ENCODE measurements around the gene NF2. TPM values are rescaled to one million over a fixed set of nuclear protein-coding genes. Genes with fewer than 3 reads are reported as not detected.

NF2 gene
- total RNA-seq, 1 donor from 2014 or later: 59.1 TPM

- Mint-ChIP-seq H3K9me3 (no peaks in the 10 kb centered on the region), H3K36me3 (ENCODE audit: low read depth) (peaks cover 9% of the 10 kb centered on the region), H3K4me1 (peaks cover 36% of the 10 kb centered on the region), H3K27me3 (no peaks in the 10 kb centered on the region), H3K4me3 (no peak overlapping the region), H3K27ac (no peak overlapping the region)
- intact Hi-C loops (cut with micrococcal nuclease): no loop called here
- no peak for DNase-seq
Observed at GRCh38 chr22:29630987-29631386, 27.6 kb downstream of the NF2 start.

DNA sequence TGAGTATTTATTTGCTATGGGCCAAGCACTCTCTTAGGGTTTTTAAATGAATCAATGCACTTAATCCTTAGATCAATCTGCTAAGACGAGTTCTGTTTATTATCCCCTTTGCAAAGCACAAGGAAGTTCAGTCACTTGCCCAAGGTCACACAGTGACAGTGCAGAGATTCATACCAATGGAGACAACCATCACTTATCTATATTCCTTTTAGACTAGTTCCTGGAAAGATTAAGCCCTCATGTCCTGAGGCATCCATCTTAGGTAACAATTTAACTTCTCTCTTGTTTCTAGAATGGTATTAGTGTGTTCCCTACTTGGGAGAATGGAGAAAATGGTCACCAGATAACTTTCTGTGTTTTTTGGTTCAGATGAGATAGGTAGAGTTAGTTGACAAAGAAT is 28.3 kb downstream of the NF2 start:
- Mint-ChIP-seq H3K27ac (no peak overlapping the region), H3K4me3 (no peak overlapping the region), H3K4me1 (peaks cover 35% of the 10 kb centered on the region), H3K27me3 (no peaks in the 10 kb centered on the region), H3K9me3 (no peaks in the 10 kb centered on the region), H3K36me3 (ENCODE audit: low read depth) (peaks cover 9% of the 10 kb centered on the region)
- intact Hi-C loops (cut with micrococcal nuclease): no loop called here
- DNase-seq: no peak

GRCh38 chr22:29632672-29633071 is 29.2 kb downstream of the NF2 start:
- no peak overlapping the region for H3K27ac Mint-ChIP-seq
- no peak for DNase-seq
- no peak overlapping the region for H3K4me3 Mint-ChIP-seq
- peaks cover 12% of the 10 kb centered on the region for H3K36me3 Mint-ChIP-seq (ENCODE audit: low read depth)
- no peaks in the 10 kb centered on the region for H3K27me3 Mint-ChIP-seq
- H3K9me3 Mint-ChIP-seq: no peaks in the 10 kb centered on the region
- H3K4me1 Mint-ChIP-seq: peaks cover 32% of the 10 kb centered on the region
- intact Hi-C loops (cut with micrococcal nuclease): no loop called here

- no peak overlapping the region for H3K4me3 Mint-ChIP-seq
- no peaks in the 10 kb centered on the region for H3K27me3 Mint-ChIP-seq
- intact Hi-C loops (cut with micrococcal nuclease): no loop called here
- peaks cover 16% of the 10 kb centered on the region for H3K36me3 Mint-ChIP-seq (ENCODE audit: low read depth)
- peak overlapping the region; percentile 31 for H3K27ac Mint-ChIP-seq
- H3K9me3 Mint-ChIP-seq: no peaks in the 10 kb centered on the region
- DNase-seq: no peak
- H3K4me1 Mint-ChIP-seq: peaks cover 29% of the 10 kb centered on the region
Observed at GRCh38 chr22:29633514-29634312, 30.3 kb downstream of the NF2 start.

- peaks cover 28% of the 10 kb centered on the region for H3K4me1 Mint-ChIP-seq
- peaks cover 20% of the 10 kb centered on the region for H3K36me3 Mint-ChIP-seq (ENCODE audit: low read depth)
- intact Hi-C loops (cut with micrococcal nuclease): loop anchor here (1.0 to 5.0 kb wide), 3 partner anchors 43 to 454 kb away; no protein-coding TSS in a partner anchor
- H3K4me3 Mint-ChIP-seq: no peak overlapping the region
- no peaks in the 10 kb centered on the region for H3K27me3 Mint-ChIP-seq
- DNase-seq: no peak
- no peak overlapping the region for H3K27ac Mint-ChIP-seq
- no peaks in the 10 kb centered on the region for H3K9me3 Mint-ChIP-seq
Observed at GRCh38 chr22:29634847-29635246, 31.4 kb downstream of the NF2 start.

- peaks cover 20% of the 10 kb centered on the region for H3K36me3 Mint-ChIP-seq (ENCODE audit: low read depth)
- peaks cover 28% of the 10 kb centered on the region for H3K4me1 Mint-ChIP-seq
- no peaks in the 10 kb centered on the region for H3K27me3 Mint-ChIP-seq
- no peak overlapping the region for H3K27ac Mint-ChIP-seq
- DNase-seq: peak; percentile 65
- intact Hi-C loops (cut with micrococcal nuclease): loop anchor here (1.0 to 5.0 kb wide), 3 partner anchors 44 to 453 kb away; no protein-coding TSS in a partner anchor
- no peaks in the 10 kb centered on the region for H3K9me3 Mint-ChIP-seq
- H3K4me3 Mint-ChIP-seq: no peak overlapping the region
Observed at GRCh38 chr22:29635734-29636357, 32.4 kb downstream of the NF2 start.

GRCh38 chr22:29636751-29637150 is 33.3 kb downstream of the NF2 start:
- H3K27ac Mint-ChIP-seq: no peak overlapping the region
- peaks cover 31% of the 10 kb centered on the region for H3K4me1 Mint-ChIP-seq
- peaks cover 23% of the 10 kb centered on the region for H3K36me3 Mint-ChIP-seq (ENCODE audit: low read depth)
- DNase-seq: no peak
- intact Hi-C loops (cut with micrococcal nuclease): loop anchor here (5.0 kb wide), 2 partner anchors 44 to 366 kb away; no protein-coding TSS in a partner anchor
- no peaks in the 10 kb centered on the region for H3K9me3 Mint-ChIP-seq
- H3K4me3 Mint-ChIP-seq: no peak overlapping the region
- no peaks in the 10 kb centered on the region for H3K27me3 Mint-ChIP-seq

DNA sequence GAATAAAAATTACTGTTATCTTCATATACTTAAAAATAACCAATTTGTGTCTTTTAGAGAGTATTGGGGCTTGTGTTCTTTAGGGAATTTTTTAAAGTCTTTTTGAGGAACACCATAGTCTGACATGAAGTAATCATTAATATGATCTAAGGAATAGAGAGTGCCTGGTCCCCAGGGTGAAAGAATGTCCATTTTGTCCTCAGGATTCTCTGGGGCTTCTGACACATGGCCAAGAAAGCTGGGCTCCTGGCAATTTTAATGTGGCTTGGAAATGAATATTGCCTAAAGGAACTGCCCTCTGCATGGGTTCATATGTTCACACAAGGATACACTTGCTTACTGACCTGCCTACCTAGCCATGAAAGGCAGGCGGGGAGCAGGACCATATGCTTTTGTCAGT is 33.7 kb downstream of the NF2 start:
- Mint-ChIP-seq H3K4me3 (no peak overlapping the region), H3K27ac (no peak overlapping the region), H3K9me3 (no peaks in the 10 kb centered on the region), H3K27me3 (no peaks in the 10 kb centered on the region), H3K36me3 (ENCODE audit: low read depth) (peaks cover 27% of the 10 kb centered on the region), H3K4me1 (peaks cover 32% of the 10 kb centered on the region)
- intact Hi-C loops (cut with micrococcal nuclease): loop anchor here (5.0 kb wide), 2 partner anchors 45 to 365 kb away; no protein-coding TSS in a partner anchor
- no peak for DNase-seq

DNA sequence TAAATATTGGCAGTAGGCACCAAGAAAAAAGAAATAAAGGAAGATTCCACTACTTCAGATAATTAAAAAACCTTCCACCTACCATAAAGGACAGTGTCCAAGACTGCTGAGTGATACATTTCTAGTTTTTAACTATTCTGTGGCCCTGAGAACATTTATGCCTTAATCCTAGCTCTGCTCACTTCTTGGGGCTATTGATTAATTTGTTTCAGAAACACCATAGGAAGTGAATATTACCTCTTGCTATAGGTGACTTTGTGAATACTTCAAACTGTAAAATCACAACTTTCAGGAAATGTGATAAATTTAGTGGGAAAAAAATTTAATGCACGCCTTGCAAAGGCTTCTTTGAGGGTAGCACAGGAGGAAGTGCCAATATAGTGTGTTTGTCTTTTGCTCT is 35.2 kb downstream of the NF2 start:
- DNase-seq: no peak
- intact Hi-C loops (cut with micrococcal nuclease): loop anchor here (5.0 kb wide), 2 partner anchors 46 to 364 kb away; no protein-coding TSS in a partner anchor
- no peak overlapping the region for H3K4me3 Mint-ChIP-seq
- peaks cover 33% of the 10 kb centered on the region for H3K36me3 Mint-ChIP-seq (ENCODE audit: low read depth)
- no peak overlapping the region for H3K27ac Mint-ChIP-seq
- H3K4me1 Mint-ChIP-seq: peaks cover 26% of the 10 kb centered on the region
- no peaks in the 10 kb centered on the region for H3K9me3 Mint-ChIP-seq
- H3K27me3 Mint-ChIP-seq: no peaks in the 10 kb centered on the region

DNA sequence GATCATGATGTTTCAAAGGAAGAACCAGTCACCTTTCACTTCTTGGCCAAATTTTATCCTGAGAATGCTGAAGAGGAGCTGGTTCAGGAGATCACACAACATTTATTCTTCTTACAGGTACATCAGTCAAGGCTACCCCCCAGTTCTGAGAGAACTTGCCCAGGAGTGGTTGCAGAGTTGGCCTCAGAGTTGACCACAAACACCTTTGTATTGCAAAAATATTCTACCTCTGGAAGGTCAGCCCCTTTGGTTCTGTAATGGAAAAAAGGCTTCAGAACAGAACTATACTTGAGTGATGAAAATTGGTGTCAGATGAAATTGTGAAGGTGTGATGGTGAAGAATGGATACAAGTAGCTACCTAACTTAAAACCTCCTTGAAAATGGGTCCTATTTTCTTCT is 35.7 kb downstream of the NF2 start:
- Mint-ChIP-seq H3K9me3 (no peaks in the 10 kb centered on the region), H3K27me3 (no peaks in the 10 kb centered on the region), H3K36me3 (ENCODE audit: low read depth) (peaks cover 33% of the 10 kb centered on the region), H3K4me3 (no peak overlapping the region), H3K4me1 (peaks cover 24% of the 10 kb centered on the region), H3K27ac (no peak overlapping the region)
- no peak for DNase-seq
- intact Hi-C loops (cut with micrococcal nuclease): loop anchor here (5.0 kb wide), 2 partner anchors 47 to 363 kb away; no protein-coding TSS in a partner anchor

DNA sequence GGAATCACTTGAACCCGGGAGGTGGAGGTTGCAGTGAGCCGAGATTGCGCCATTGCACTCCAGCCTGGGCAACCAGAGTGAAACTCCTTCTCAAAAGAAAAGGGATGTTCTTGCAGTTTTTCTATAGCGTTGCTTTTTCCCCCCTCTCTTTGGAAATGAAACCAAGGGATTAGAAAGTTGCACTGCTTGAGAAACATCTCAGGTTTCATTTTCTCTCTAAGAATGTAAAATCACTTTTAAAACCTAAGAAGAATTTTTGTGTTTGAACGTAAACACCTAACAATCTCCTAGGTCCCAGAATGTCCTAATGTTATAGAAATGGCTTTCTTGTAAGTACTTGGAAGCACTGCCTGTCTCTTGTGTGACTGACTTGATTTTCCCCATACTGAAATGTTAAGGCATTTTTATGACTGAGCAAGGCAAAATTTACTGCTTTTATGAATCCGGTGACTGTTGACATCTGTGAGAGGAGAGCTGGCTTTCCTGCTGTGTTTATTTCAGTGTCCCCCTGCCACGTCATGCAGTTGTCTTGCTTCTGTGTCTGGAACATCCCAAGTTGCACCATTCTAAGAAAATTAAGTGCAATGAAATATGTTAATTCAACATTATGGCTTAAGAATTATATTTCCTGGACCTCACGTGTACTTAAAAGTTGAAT is 37.7 kb downstream of the NF2 start:
- H3K27me3 Mint-ChIP-seq: no peaks in the 10 kb centered on the region
- H3K27ac Mint-ChIP-seq: peak overlapping the region; percentile 23
- intact Hi-C loops (cut with micrococcal nuclease): no loop called here

GRCh38 chr22:29641700-29642330 is 38.4 kb downstream of the NF2 start:
- intact Hi-C loops (cut with micrococcal nuclease): no loop called here

More for the DNA sequence above, 37.7 kb downstream of the NF2 start:
- Mint-ChIP-seq H3K4me3 (no peak overlapping the region), H3K9me3 (no peaks in the 10 kb centered on the region), H3K36me3 (ENCODE audit: low read depth) (peaks cover 43% of the 10 kb centered on the region), H3K4me1 (peaks cover 21% of the 10 kb centered on the region)
- DNase-seq: no peak

DNA sequence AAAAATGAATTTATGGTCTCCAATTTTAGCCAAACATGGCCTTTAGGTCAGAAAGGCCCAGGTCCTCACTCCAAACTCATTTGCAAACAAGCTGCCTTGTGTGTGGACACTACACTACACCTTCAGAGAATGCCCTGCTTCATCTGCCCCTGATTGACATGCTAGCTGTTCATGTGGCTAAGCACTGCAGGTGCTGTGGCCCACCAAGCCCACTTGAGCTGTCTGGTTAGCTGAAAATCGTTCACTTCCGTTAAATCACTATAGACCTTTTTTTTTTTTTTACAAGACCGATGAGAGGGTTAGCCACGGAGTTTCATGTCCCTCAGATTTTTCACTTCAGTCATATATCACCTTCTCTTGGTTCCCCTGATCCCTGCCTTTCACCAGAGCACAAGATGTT is 39.3 kb downstream of the NF2 start:
- no peak overlapping the region for H3K4me3 Mint-ChIP-seq
- no peaks in the 10 kb centered on the region for H3K9me3 Mint-ChIP-seq
- peaks cover 21% of the 10 kb centered on the region for H3K4me1 Mint-ChIP-seq
- no peaks in the 10 kb centered on the region for H3K27me3 Mint-ChIP-seq
- H3K36me3 Mint-ChIP-seq (ENCODE audit: low read depth): peaks cover 44% of the 10 kb centered on the region
- intact Hi-C loops (cut with micrococcal nuclease): no loop called here
- no peak overlapping the region for H3K27ac Mint-ChIP-seq
- no peak for DNase-seq

More at GRCh38 chr22:29641700-29642330, 38.4 kb downstream of the NF2 start:
- H3K4me1 Mint-ChIP-seq: peaks cover 21% of the 10 kb centered on the region
- peak overlapping the region; percentile 23 for H3K27ac Mint-ChIP-seq
- no peak for DNase-seq
- no peaks in the 10 kb centered on the region for H3K9me3 Mint-ChIP-seq
- H3K27me3 Mint-ChIP-seq: no peaks in the 10 kb centered on the region
- peaks cover 43% of the 10 kb centered on the region for H3K36me3 Mint-ChIP-seq (ENCODE audit: low read depth)
- H3K4me3 Mint-ChIP-seq: peak overlapping the region; percentile 16

Measured in activated CD4-positive, alpha-beta T cell treated with anti-CD3 and anti-CD28 coated beads, Interleukin-2, amount 10 ng/mL, durations not matched to agents 24 days and 14 days (primary cell).